Tongue (tissue), 2 donors: ENCODE data around the gene TADA2B. TPM values are rescaled to one million over a fixed set of nuclear protein-coding genes. Genes with fewer than 3 reads are reported as not detected.
A peak's percentile ranks its signal among the peaks of the same experiment; 100 is the strongest.
"Not testable (repeated sequence)": the region's sequence is repeated elsewhere in the genome, so short reads cannot be mapped to it uniquely, and the experiment has no call there.

ENCODE experiments used
- DNase-seq: peaks from one replicate; pipeline ENCODE4 v3.0.0-alpha.2; 2015
- total RNA-seq: library from RNA; depleted of rRNA; stranded (reverse); fragments of >200 nt; gene quantifications from one replicate; pipeline ENCODE4 v1.2.3, GENCODE V29; 2014

The TADA2B gene
- total RNA-seq, 1 donor from 2014 or later = 27.4 TPM

- no peak for DNase-seq
Measured at GRCh38 chr4:7083597-7084563, 40.7 kb downstream of the TADA2B start.

- DNase-seq = not testable (repeated sequence)
Measured at GRCh38 chr4:7084564-7084961, 41.4 kb downstream of the TADA2B start.

GRCh38 chr4:7086384-7086783 lies 43.2 kb downstream of the TADA2B start:
- DNase-seq = no peak

GRCh38 chr4:7087036-7087435 lies 43.9 kb downstream of the TADA2B start:
- no peak for DNase-seq

GRCh38 chr4:7089213-7089986 lies 46.2 kb downstream of the TADA2B start:
- DNase-seq = peak; percentile 50

- no peak for DNase-seq
Measured at GRCh38 chr4:7092026-7092425, 48.9 kb downstream of the TADA2B start.

- DNase-seq = no peak
Measured at GRCh38 chr4:7094916-7095315, 51.7 kb downstream of the TADA2B start.

- DNase-seq = no peak
Measured at GRCh38 chr4:7095611-7096155, 52.5 kb downstream of the TADA2B start.

GRCh38 chr4:7096236-7096635 lies 53.1 kb downstream of the TADA2B start:
- DNase-seq = no peak

- DNase-seq = peak; percentile 82
Measured at GRCh38 chr4:7101692-7102515, 58.7 kb downstream of the TADA2B start.

- DNase-seq = not testable (repeated sequence)
Measured at GRCh38 chr4:7102516-7102909, 59.3 kb downstream of the TADA2B start.

GRCh38 chr4:7103031-7103606 lies 59.9 kb downstream of the TADA2B start:
- DNase-seq = peak; percentile 92

- peak; percentile 79 for DNase-seq
Measured at GRCh38 chr4:7103607-7104365, 60.6 kb downstream of the TADA2B start.

GRCh38 chr4:7104366-7105031 lies 61.3 kb downstream of the TADA2B start:
- DNase-seq = no peak

- no peak for DNase-seq
Measured at GRCh38 chr4:7105276-7105675, 62.1 kb downstream of the TADA2B start.

GRCh38 chr4:7107166-7107905 lies 64.2 kb downstream of the TADA2B start:
- no peak for DNase-seq
